GM12873 (cell line): Measurements from ENCODE around the gene CLEC16A.

ENCODE experiments used
- CTCF ChIP-seq: IDR thresholded peaks from 2 replicates; pipeline ENCODE4 v1.5.1; 2012; ENCODE audit warnings: low read depth, mild to moderate bottlenecking, moderate library complexity, low read length, control low read depth; ENCODE audit not compliant: insufficient read depth; ENCODE audit errors: missing control alignments

CLEC16A gene

GRCh38 chr16:11161974-11162373 is 217.6 kb downstream of the CLEC16A start:
- no peak for TF ChIP-seq CTCF

- no peak for TF ChIP-seq CTCF
Measured at GRCh38 chr16:11162586-11163268, 218.4 kb downstream of the CLEC16A start.

GRCh38 chr16:11163761-11164261 is 219.4 kb downstream of the CLEC16A start:
- no peak for TF ChIP-seq CTCF

- no peak for TF ChIP-seq CTCF
Measured at GRCh38 chr16:11164482-11165270, 220.3 kb downstream of the CLEC16A start.

- no peak for TF ChIP-seq CTCF
Measured at GRCh38 chr16:11165349-11165748, 221.0 kb downstream of the CLEC16A start.

- no peak for TF ChIP-seq CTCF
Measured at GRCh38 chr16:11165894-11166665, 221.7 kb downstream of the CLEC16A start.

GRCh38 chr16:11167581-11167980 is 223.2 kb downstream of the CLEC16A start:
- no peak for TF ChIP-seq CTCF
